ENCODE measurements around the gene IL1B.

GRCh38 chr2:112827009-112827408 is 9.6 kb downstream of the IL1B start:
- TF ChIP-seq, protein P1, sequence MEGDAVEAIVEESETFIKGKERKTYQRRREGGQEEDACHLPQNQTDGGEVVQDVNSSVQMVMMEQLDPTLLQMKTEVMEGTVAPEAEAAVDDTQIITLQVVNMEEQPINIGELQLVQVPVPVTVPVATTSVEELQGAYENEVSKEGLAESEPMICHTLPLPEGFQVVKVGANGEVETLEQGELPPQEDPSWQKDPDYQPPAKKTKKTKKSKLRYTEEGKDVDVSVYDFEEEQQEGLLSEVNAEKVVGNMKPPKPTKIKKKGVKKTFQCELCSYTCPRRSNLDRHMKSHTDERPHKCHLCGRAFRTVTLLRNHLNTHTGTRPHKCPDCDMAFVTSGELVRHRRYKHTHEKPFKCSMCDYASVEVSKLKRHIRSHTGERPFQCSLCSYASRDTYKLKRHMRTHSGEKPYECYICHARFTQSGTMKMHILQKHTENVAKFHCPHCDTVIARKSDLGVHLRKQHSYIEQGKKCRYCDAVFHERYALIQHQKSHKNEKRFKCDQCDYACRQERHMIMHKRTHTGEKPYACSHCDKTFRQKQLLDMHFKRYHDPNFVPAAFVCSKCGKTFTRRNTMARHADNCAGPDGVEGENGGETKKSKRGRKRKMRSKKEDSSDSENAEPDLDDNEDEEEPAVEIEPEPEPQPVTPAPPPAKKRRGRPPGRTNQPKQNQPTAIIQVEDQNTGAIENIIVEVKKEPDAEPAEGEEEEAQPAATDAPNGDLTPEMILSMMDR (IDR thresholded peaks at IDR 0.05), result no peak
- TF ChIP-seq POLR2A (IDR thresholded peaks at IDR 0.05), result no peak

Data from breast epithelium (tissue), 3 donors.